Right lobe of liver (tissue), 4 donors: ENCODE data around the gene BEGAIN.

Experiments
- CTCF ChIP-seq, 4 donors: fragments of 200-600 bp in 3 of 4; fragments of 450-650 bp in 1 of 4; IDR thresholded peaks; one replicate each; pipeline versions ENCODE4 v1.5.1 to v1.8.0; 2016 to 2022; ENCODE audit warnings: antibody characterized with exemption in 4 of 4, mild to moderate bottlenecking in 2 of 4
- POLR2A ChIP-seq: fragments of 450-650 bp; IDR thresholded peaks from one replicate; pipeline ENCODE4 v1.6.1; 2017; ENCODE audit warnings: antibody characterized with exemption, mild to moderate bottlenecking
- donor health status: DM: no; HTN: no; CAD: no.
- donor health status: DM: no; HTN: no; CAD: no.
- donor health status: DM: no; HTN: yes; CAD: no.

- TF ChIP-seq CTCF (IDR thresholded peaks at IDR 0.05) (no peak), POLR2A (no peak)
Measured at GRCh38 chr14:100500128-100500527, 87.1 kb downstream of the BEGAIN start.
